WTC11 (cell line): ENCODE results near the gene SYTL2. TPM values are rescaled to one million over a fixed set of nuclear protein-coding genes. Genes with fewer than 3 reads are reported as not detected.

Experiments used
- ATAC-seq: fragments of 200-7000 bp; cut with Tn5 transposase; 2 replicates; pipeline ENCODE4 v1.10.0; 2021; ENCODE audit warnings: mild to moderate bottlenecking, moderate library complexity
- CTCF ChIA-PET: fragments of 300-600 bp; sonication (Branson Sonifier 250); formaldehyde crosslinking; loops from one replicate; lab custom pipeline; 2021; ENCODE audit warnings: antibody characterized with exemption; lab: Charles Lee
- POLR2A ChIA-PET: fragments of 350-600 bp; sonication (Branson Sonifier 250); formaldehyde crosslinking; loops from one replicate; lab custom pipeline; 2021; ENCODE audit warnings: antibody characterized with exemption; lab: Charles Lee
- DNase-seq: peaks from one replicate; pipeline ENCODE4 v3.0.0; 2021; ENCODE audit warnings: low spot score
- H3K27ac Mint-ChIP-seq: 2 replicates; pipeline ENCODE4 v1.8.0; 2021; ENCODE audit warnings: mixed read lengths
- H3K27me3 Mint-ChIP-seq: 2 replicates; pipeline ENCODE4 v1.8.0; 2021; ENCODE audit warnings: low read depth, mild to moderate bottlenecking, moderate library complexity, mixed read lengths
- H3K36me3 Mint-ChIP-seq: 2 replicates; pipeline ENCODE4 v1.8.0; 2021; ENCODE audit warnings: mixed read lengths
- H3K4me1 Mint-ChIP-seq: 2 replicates; pipeline ENCODE4 v1.8.0; 2022; ENCODE audit warnings: mixed read lengths
- H3K4me3 Mint-ChIP-seq: 2 replicates; pipeline ENCODE4 v1.8.0; 2021; ENCODE audit warnings: mild to moderate bottlenecking, moderate library complexity, mixed read lengths
- H3K9me3 Mint-ChIP-seq: 2 replicates; pipeline ENCODE4 v1.8.0; 2021; ENCODE audit warnings: mixed read lengths
- ARID4B ChIP-seq: sonication (generic); formaldehyde crosslinking; IDR thresholded peaks from 2 replicates; pipeline ENCODE4 v1.8.0; 2023; ENCODE audit warnings: missing genetic modification reagents, mild to moderate bottlenecking, borderline replicate concordance
- CREM ChIP-seq: sonication (generic); formaldehyde crosslinking; IDR thresholded peaks from 2 replicates; pipeline ENCODE4 v1.8.1; 2022; ENCODE audit warnings: mild to moderate bottlenecking, missing genetic modification reagents, moderate library complexity
- E2F4 ChIP-seq: sonication (generic); formaldehyde crosslinking; IDR thresholded peaks from 2 replicates; pipeline ENCODE4 v1.8.1; 2022; ENCODE audit warnings: low read depth, mild to moderate bottlenecking, moderate library complexity, missing genetic modification reagents, borderline replicate concordance
- ELF4 ChIP-seq: sonication (generic); formaldehyde crosslinking; IDR thresholded peaks from 2 replicates; pipeline ENCODE4 v1.8.1; 2022; ENCODE audit warnings: low read depth, mild to moderate bottlenecking, moderate library complexity, missing genetic modification reagents
- EMX1 ChIP-seq: fragments of 250-450 bp; sonication (Bioruptor Pico); IDR thresholded peaks from 2 replicates; pipeline ENCODE4 v1.8.0; 2021; ENCODE audit warnings: mild to moderate bottlenecking
- ERG ChIP-seq: fragments of 250-450 bp; sonication (Bioruptor Pico); IDR thresholded peaks from 2 replicates; pipeline ENCODE4 v1.8.0; 2021; ENCODE audit warnings: mild to moderate bottlenecking
- ETV6 ChIP-seq: sonication (generic); formaldehyde crosslinking; IDR thresholded peaks from 2 replicates; pipeline ENCODE4 v1.8.1; 2022; ENCODE audit warnings: mild to moderate bottlenecking, missing genetic modification reagents
- IRF1 ChIP-seq: sonication (generic); formaldehyde crosslinking; IDR thresholded peaks from 2 replicates; pipeline ENCODE4 v1.8.0; 2023; ENCODE audit warnings: missing genetic modification reagents
- JAZF1 ChIP-seq: fragments of 250-450 bp; sonication (Bioruptor Pico); IDR thresholded peaks from 2 replicates; pipeline ENCODE4 v1.9.0; 2021; ENCODE audit warnings: moderate library complexity, mild to moderate bottlenecking, inconsistent platforms
- NFE2L1 ChIP-seq: sonication (generic); formaldehyde crosslinking; IDR thresholded peaks from 2 replicates; pipeline ENCODE4 v1.8.1; 2023; ENCODE audit warnings: missing genetic modification reagents
- NR3C1 ChIP-seq: sonication (generic); formaldehyde crosslinking; conservative IDR thresholded peaks from 2 replicates; pipeline ENCODE4 v1.8.1; 2023; ENCODE audit warnings: low read depth, mild to moderate bottlenecking, missing genetic modification reagents
- OVOL2 ChIP-seq: fragments of 250-450 bp; sonication (Bioruptor Pico); IDR thresholded peaks from 2 replicates; pipeline ENCODE4 v1.9.0; 2021; ENCODE audit warnings: mild to moderate bottlenecking, borderline replicate concordance
- PRRX2 ChIP-seq: fragments of 250-450 bp; sonication (Bioruptor Pico); IDR thresholded peaks from 2 replicates; pipeline ENCODE4 v1.8.0; 2021; ENCODE audit warnings: mild to moderate bottlenecking
- total RNA-seq: library from RNA; stranded (reverse); gene quantifications from 3 replicates; pipeline ENCODE4 v1.2.3, GENCODE V29; 2021
- TF ChIP-seq, protein P1 (sequence below): fragments of 250-450 bp; sonication (Bioruptor Pico); IDR thresholded peaks from 2 replicates; pipeline ENCODE4 v1.9.0; 2021; ENCODE audit warnings: mild to moderate bottlenecking
- TF ChIP-seq, protein P2 (sequence below): sonication (generic); formaldehyde crosslinking; IDR thresholded peaks from 2 replicates; pipeline ENCODE4 v1.8.1; 2023; ENCODE audit warnings: mild to moderate bottlenecking, missing genetic modification reagents, borderline replicate concordance
- TF ChIP-seq, protein P3 (sequence below): sonication (generic); formaldehyde crosslinking; IDR thresholded peaks from 2 replicates; pipeline ENCODE4 v1.8.1; 2023; ENCODE audit warnings: mild to moderate bottlenecking, missing genetic modification reagents

Gene SYTL2
- total RNA-seq, 1 experiment from 2014 or later: 7.1 TPM

GRCh38 chr11:85756401-85757200, 54.3 kb downstream of the SYTL2 start:
- DNase-seq: no peak
- Mint-ChIP-seq H3K36me3 (no peaks in the 10 kb centered on the region), H3K27ac (no peak overlapping the region), H3K4me3 (no peak overlapping the region), H3K27me3 (peaks cover 14% of the 10 kb centered on the region), H3K9me3 (no peaks in the 10 kb centered on the region)
- CTCF ChIA-PET: no interaction called here
- TF ChIP-seq CREM (no peak), NR3C1 (CRISPR knock-in tag) (no peak), ARID4B (no peak), OVOL2 (CRISPR knock-in tag) (no peak), ETV6 (CRISPR knock-in tag) (no peak), EMX1 (CRISPR knock-in tag) (no peak), JAZF1 (no peak)
- TF ChIP-seq, protein P1, sequence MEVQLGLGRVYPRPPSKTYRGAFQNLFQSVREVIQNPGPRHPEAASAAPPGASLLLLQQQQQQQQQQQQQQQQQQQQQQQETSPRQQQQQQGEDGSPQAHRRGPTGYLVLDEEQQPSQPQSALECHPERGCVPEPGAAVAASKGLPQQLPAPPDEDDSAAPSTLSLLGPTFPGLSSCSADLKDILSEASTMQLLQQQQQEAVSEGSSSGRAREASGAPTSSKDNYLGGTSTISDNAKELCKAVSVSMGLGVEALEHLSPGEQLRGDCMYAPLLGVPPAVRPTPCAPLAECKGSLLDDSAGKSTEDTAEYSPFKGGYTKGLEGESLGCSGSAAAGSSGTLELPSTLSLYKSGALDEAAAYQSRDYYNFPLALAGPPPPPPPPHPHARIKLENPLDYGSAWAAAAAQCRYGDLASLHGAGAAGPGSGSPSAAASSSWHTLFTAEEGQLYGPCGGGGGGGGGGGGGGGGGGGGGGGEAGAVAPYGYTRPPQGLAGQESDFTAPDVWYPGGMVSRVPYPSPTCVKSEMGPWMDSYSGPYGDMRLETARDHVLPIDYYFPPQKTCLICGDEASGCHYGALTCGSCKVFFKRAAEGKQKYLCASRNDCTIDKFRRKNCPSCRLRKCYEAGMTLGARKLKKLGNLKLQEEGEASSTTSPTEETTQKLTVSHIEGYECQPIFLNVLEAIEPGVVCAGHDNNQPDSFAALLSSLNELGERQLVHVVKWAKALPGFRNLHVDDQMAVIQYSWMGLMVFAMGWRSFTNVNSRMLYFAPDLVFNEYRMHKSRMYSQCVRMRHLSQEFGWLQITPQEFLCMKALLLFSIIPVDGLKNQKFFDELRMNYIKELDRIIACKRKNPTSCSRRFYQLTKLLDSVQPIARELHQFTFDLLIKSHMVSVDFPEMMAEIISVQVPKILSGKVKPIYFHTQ (CRISPR knock-in tag): no peak
- TF ChIP-seq, protein P2, sequence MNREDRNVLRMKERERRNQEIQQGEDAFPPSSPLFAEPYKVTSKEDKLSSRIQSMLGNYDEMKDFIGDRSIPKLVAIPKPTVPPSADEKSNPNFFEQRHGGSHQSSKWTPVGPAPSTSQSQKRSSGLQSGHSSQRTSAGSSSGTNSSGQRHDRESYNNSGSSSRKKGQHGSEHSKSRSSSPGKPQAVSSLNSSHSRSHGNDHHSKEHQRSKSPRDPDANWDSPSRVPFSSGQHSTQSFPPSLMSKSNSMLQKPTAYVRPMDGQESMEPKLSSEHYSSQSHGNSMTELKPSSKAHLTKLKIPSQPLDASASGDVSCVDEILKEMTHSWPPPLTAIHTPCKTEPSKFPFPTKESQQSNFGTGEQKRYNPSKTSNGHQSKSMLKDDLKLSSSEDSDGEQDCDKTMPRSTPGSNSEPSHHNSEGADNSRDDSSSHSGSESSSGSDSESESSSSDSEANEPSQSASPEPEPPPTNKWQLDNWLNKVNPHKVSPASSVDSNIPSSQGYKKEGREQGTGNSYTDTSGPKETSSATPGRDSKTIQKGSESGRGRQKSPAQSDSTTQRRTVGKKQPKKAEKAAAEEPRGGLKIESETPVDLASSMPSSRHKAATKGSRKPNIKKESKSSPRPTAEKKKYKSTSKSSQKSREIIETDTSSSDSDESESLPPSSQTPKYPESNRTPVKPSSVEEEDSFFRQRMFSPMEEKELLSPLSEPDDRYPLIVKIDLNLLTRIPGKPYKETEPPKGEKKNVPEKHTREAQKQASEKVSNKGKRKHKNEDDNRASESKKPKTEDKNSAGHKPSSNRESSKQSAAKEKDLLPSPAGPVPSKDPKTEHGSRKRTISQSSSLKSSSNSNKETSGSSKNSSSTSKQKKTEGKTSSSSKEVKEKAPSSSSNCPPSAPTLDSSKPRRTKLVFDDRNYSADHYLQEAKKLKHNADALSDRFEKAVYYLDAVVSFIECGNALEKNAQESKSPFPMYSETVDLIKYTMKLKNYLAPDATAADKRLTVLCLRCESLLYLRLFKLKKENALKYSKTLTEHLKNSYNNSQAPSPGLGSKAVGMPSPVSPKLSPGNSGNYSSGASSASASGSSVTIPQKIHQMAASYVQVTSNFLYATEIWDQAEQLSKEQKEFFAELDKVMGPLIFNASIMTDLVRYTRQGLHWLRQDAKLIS (CRISPR knock-in tag): no peak
- TF ChIP-seq, all 79 proteins: peak for 0
- H3K4me1 Mint-ChIP-seq: peaks cover 22% of the 10 kb centered on the region
- POLR2A ChIA-PET: no interaction called here
- ATAC-seq: no peak

GRCh38 chr11:85755701-85756100, 55.2 kb downstream of the SYTL2 start:
- Mint-ChIP-seq H3K36me3 (no peaks in the 10 kb centered on the region), H3K4me1 (peaks cover 28% of the 10 kb centered on the region), H3K27me3 (peaks cover 9% of the 10 kb centered on the region), H3K27ac (no peak overlapping the region), H3K9me3 (no peaks in the 10 kb centered on the region), H3K4me3 (no peak overlapping the region)
- no peak for ATAC-seq
- no peak for TF ChIP-seq IRF1 (CRISPR knock-in tag)
- no peak for TF ChIP-seq NFE2L1
- no peak for TF ChIP-seq PRRX2
- TF ChIP-seq, protein P3, sequence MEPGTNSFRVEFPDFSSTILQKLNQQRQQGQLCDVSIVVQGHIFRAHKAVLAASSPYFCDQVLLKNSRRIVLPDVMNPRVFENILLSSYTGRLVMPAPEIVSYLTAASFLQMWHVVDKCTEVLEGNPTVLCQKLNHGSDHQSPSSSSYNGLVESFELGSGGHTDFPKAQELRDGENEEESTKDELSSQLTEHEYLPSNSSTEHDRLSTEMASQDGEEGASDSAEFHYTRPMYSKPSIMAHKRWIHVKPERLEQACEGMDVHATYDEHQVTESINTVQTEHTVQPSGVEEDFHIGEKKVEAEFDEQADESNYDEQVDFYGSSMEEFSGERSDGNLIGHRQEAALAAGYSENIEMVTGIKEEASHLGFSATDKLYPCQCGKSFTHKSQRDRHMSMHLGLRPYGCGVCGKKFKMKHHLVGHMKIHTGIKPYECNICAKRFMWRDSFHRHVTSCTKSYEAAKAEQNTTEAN (CRISPR knock-in tag): no peak
- TF ChIP-seq ELF4 (CRISPR knock-in tag): no peak
- TF ChIP-seq ERG (CRISPR knock-in tag): no peak
- no peak for TF ChIP-seq E2F4 (CRISPR knock-in tag)
- ChIA-PET POLR2A (no interaction called here), CTCF (no interaction called here)
- DNase-seq: no peak
